ENCODE results near the gene RGS9BP. TPM values are rescaled to one million over a fixed set of nuclear protein-coding genes. Genes with fewer than 3 reads are reported as not detected.

RGS9BP gene
- total RNA-seq, 1 experiment from 2014 or later = 0.13 TPM

DNA sequence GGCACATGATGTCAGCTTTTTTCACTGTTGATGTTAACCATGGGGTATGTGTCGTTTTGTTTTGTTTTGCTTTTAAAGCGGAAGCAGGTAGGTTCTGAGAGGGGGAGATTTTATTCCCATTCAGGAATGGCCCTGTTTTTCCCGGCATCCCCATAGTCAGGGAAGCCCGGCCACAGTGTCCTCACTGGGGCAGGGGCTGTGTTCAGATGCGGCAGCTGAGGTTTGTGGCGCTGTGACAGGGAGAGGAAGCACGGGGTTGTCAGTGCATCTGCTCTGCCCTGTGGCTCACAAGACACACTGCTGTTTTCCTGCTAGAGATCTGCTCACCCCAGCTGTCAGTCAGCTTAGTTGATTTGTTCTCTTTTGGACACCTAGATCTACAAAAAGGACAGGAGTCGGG lies 28.3 kb upstream of the RGS9BP start:
- no peak overlapping the region for H3K18ac ChIP-seq (ENCODE audit: insufficient read length, low read depth, low read length)
- WGBS (ENCODE audit: extremely low coverage, insufficient read length, low lambda C conversion rate) = no CpG with 5 or more reads among the region's 8 CpGs
- no peak overlapping the region for H3K14ac ChIP-seq (ENCODE audit: insufficient read depth, low read length)

More for the DNA sequence above, 28.3 kb upstream of the RGS9BP start:
- Histone ChIP-seq H2BK120ac (ENCODE audit: low read depth, low read length, poor library complexity, severe bottlenecking) (no peak overlapping the region), H4K8ac (replicated peaks; ENCODE audit: insufficient read length, low read depth, low read length) (no peak overlapping the region), H3K27me3 (ENCODE audit: insufficient read depth, low read length) (no peaks in the 10 kb centered on the region), H3K4ac (ENCODE audit: low read depth, low read length) (no peak overlapping the region), H2AFZ (ENCODE audit: low read length) (no peak overlapping the region), H2BK12ac (ENCODE audit: insufficient read length, low read depth, low read length) (no peak overlapping the region), H3K79me1 (ENCODE audit: insufficient read depth, low read depth, low read length, poor library complexity, severe bottlenecking) (no peaks in the 10 kb centered on the region), H2BK15ac (ENCODE audit: low read depth, low read length) (no peak overlapping the region), H4K91ac (ENCODE audit: insufficient read length, low read depth, low read length) (no peak overlapping the region), H2BK5ac (ENCODE audit: insufficient read length, low read length) (no peak overlapping the region), H3K9me3 (ENCODE audit: control insufficient read depth, low read depth, low read length) (no peaks in the 10 kb centered on the region), H2BK20ac (ENCODE audit: low read depth, low read length, poor library complexity, severe bottlenecking) (no peak overlapping the region), H3K4me1 (ENCODE audit: insufficient read depth, low read length) (no peaks in the 10 kb centered on the region; the same call in 1 of the 2 replicates), H3K23me2 (ENCODE audit: insufficient read length, low read depth, low read length, poor library complexity, severe bottlenecking) (no peaks in the 10 kb centered on the region), H4K20me1 (ENCODE audit: control insufficient read depth, insufficient read depth, insufficient read length) (no peaks in the 10 kb centered on the region), H4K5ac (ENCODE audit: insufficient read length, low read depth, low read length) (no peak overlapping the region), H3K4me2 (ENCODE audit: insufficient read depth, insufficient read length, low read length) (no peak overlapping the region), H3K56ac (ENCODE audit: insufficient read length, low read depth, low read length) (no peak overlapping the region), H3K9ac (ENCODE audit: extremely low read depth, insufficient read length, low read length) (no peak overlapping the region), H3K27ac (ENCODE audit: insufficient read length, low read depth, low read length) (no peak overlapping the region), H3T11ph (ENCODE audit: low read length) (no peak overlapping the region), H2AK5ac (ENCODE audit: insufficient read length, low read length) (no peak overlapping the region), H3K23ac (ENCODE audit: insufficient read length, low read depth, low read length) (no peak overlapping the region), H3K79me2 (ENCODE audit: insufficient read depth, low read length) (no peaks in the 10 kb centered on the region)
- peaks cover 6 to 10% of the 10 kb centered on the region in 2 experiments for H3K4me1 Mint-ChIP-seq
- H3K4me3 Mint-ChIP-seq = no peak overlapping the region
- peaks cover 39 to 60% (median 53%) of the 10 kb centered on the region in 3 experiments; a peak in 6 of 7 replicates for H3K36me3 Mint-ChIP-seq (ENCODE audit: insufficient read depth in 1 of 3, low read depth in 3 of 3)
- no peaks in the 10 kb centered on the region for H3K9me3 Mint-ChIP-seq
- DNase-seq = no peak
- no peaks in the 10 kb centered on the region for H3K27me3 Mint-ChIP-seq (ENCODE audit: low read depth)
- H3K27ac Mint-ChIP-seq = peak overlapping the region in 1 of 3 experiments; percentile 75; a peak in 2 of 7 replicates
- TF ChIP-seq, protein P1, sequence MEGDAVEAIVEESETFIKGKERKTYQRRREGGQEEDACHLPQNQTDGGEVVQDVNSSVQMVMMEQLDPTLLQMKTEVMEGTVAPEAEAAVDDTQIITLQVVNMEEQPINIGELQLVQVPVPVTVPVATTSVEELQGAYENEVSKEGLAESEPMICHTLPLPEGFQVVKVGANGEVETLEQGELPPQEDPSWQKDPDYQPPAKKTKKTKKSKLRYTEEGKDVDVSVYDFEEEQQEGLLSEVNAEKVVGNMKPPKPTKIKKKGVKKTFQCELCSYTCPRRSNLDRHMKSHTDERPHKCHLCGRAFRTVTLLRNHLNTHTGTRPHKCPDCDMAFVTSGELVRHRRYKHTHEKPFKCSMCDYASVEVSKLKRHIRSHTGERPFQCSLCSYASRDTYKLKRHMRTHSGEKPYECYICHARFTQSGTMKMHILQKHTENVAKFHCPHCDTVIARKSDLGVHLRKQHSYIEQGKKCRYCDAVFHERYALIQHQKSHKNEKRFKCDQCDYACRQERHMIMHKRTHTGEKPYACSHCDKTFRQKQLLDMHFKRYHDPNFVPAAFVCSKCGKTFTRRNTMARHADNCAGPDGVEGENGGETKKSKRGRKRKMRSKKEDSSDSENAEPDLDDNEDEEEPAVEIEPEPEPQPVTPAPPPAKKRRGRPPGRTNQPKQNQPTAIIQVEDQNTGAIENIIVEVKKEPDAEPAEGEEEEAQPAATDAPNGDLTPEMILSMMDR (conservative IDR thresholded peaks at IDR 0.05) = no peak

Data from H9 (cell line).